ENCODE measurements around the gene RHOC.

RHOC gene

DNA sequence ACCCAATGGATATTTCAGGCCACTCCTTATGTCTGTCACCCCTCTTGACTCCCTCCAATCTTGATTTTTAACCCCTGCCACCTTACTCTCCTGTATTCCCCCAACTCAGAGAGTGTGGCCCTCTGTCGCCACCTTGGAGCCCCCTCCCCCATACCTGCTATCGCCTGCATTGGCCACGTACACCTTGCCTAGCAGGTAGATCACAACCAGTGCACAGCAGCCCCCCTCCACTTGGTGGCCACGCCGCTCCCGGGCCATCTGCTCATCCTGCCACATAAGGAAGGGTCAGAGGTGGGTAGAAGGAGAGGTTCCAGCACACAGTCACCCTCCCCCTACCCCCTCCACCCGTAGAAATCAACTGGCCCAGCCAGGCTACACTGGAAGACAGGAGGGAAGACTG, 5.3 kb upstream of the RHOC start:
- Histone ChIP-seq H4K5ac (ENCODE audit: low read length) (no peak overlapping the region), H3K36me3 (ENCODE audit: control insufficient read depth, insufficient read depth, low read length) (no peaks in the 10 kb centered on the region), H3K27ac (ENCODE audit: low read depth, low read length) (no peak overlapping the region), H3K9ac (ENCODE audit: low read length) (no peak overlapping the region), H3K27me3 (ENCODE audit: insufficient read depth, low read length, poor library complexity) (no peaks in the 10 kb centered on the region), H3K4ac (ENCODE audit: low read depth, low read length) (no peak overlapping the region), H3K4me2 (ENCODE audit: low read length) (no peak overlapping the region), H3K18ac (ENCODE audit: low read length) (no peak overlapping the region), H3K79me2 (ENCODE audit: control insufficient read depth, insufficient read depth, low read length) (no peaks in the 10 kb centered on the region), H2AK5ac (ENCODE audit: low read length) (no peak overlapping the region), H3K79me1 (ENCODE audit: low read length) (no peaks in the 10 kb centered on the region), H3K56ac (ENCODE audit: low read length) (no peak overlapping the region), H2BK5ac (ENCODE audit: low read length) (no peak overlapping the region), H3K23ac (ENCODE audit: low read length) (no peak overlapping the region), H4K8ac (ENCODE audit: low read depth, low read length) (no peak overlapping the region), H3K4me1 (ENCODE audit: control insufficient read depth, low read depth, low read length) (peaks cover 16% of the 10 kb centered on the region), H3K4me3 (ENCODE audit: low read length) (no peak overlapping the region), H2BK120ac (ENCODE audit: low read depth, low read length) (no peak overlapping the region), H2BK15ac (replicated peaks; ENCODE audit: low read depth) (no peak overlapping the region)
- no peak for DNase-seq
- no CpG with 5 or more reads among the region's 7 CpGs for WGBS (ENCODE audit: extremely low coverage, insufficient coverage, low lambda C conversion rate)

- Histone ChIP-seq H3K27me3 (ENCODE audit: insufficient read depth, low read length, poor library complexity) (no peaks in the 10 kb centered on the region), H3K18ac (ENCODE audit: low read length) (no peak overlapping the region), H2BK120ac (ENCODE audit: low read depth, low read length) (no peak overlapping the region), H2BK5ac (ENCODE audit: low read length) (no peak overlapping the region), H3K79me2 (ENCODE audit: control insufficient read depth, insufficient read depth, low read length) (no peaks in the 10 kb centered on the region), H4K5ac (ENCODE audit: low read length) (no peak overlapping the region), H3K4me3 (ENCODE audit: low read length) (no peak overlapping the region), H4K8ac (ENCODE audit: low read depth, low read length) (no peak overlapping the region), H3K23ac (ENCODE audit: low read length) (no peak overlapping the region), H3K79me1 (ENCODE audit: low read length) (no peaks in the 10 kb centered on the region), H3K4ac (ENCODE audit: low read depth, low read length) (no peak overlapping the region), H3K56ac (ENCODE audit: low read length) (peak overlapping the region; percentile 27), H3K4me1 (ENCODE audit: control insufficient read depth, low read depth, low read length) (peaks cover 16% of the 10 kb centered on the region), H3K27ac (ENCODE audit: low read depth, low read length) (no peak overlapping the region), H3K9ac (ENCODE audit: low read length) (no peak overlapping the region), H3K36me3 (ENCODE audit: control insufficient read depth, insufficient read depth, low read length) (no peaks in the 10 kb centered on the region), H2AK5ac (ENCODE audit: low read length) (no peak overlapping the region), H3K4me2 (ENCODE audit: low read length) (no peak overlapping the region), H2BK15ac (replicated peaks; ENCODE audit: low read depth) (no peak overlapping the region)
- no peak for DNase-seq
- WGBS (ENCODE audit: extremely low coverage, insufficient coverage, low lambda C conversion rate), result no CpG with 5 or more reads among the region's 11 CpGs
Measured at GRCh38 chr1:112711670-112712069, 4.7 kb upstream of the RHOC start.

DNA sequence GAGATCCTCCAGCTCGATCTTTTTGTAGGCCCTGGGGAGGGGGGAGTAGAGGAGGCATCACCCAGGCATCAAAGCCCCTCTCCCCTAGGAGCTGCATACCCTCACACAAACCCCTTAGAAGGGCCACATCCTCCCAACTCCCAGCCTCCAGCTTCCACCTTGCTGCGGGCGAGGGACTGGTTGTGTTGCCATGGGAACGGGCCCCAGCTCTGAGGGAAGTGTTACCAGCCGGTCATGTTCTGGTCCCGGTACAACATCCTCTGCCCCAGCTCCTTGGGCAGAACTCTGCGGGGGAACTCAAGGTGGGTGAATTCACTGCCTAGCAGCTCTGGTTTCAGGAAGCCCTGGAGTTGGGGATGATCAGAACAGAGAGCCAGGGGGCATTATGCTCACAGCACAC, 4.1 kb upstream of the RHOC start:
- Histone ChIP-seq H2BK5ac (ENCODE audit: low read length) (no peak overlapping the region), H2AK5ac (ENCODE audit: low read length) (no peak overlapping the region), H3K36me3 (ENCODE audit: control insufficient read depth, insufficient read depth, low read length) (no peaks in the 10 kb centered on the region), H3K56ac (ENCODE audit: low read length) (no peak overlapping the region), H3K4ac (ENCODE audit: low read depth, low read length) (no peak overlapping the region), H4K8ac (ENCODE audit: low read depth, low read length) (no peak overlapping the region), H3K79me2 (ENCODE audit: control insufficient read depth, insufficient read depth, low read length) (peaks cover 1% of the 10 kb centered on the region), H3K9ac (ENCODE audit: low read length) (no peak overlapping the region), H3K4me3 (ENCODE audit: low read length) (no peak overlapping the region), H3K79me1 (ENCODE audit: low read length) (no peaks in the 10 kb centered on the region), H3K27me3 (ENCODE audit: insufficient read depth, low read length, poor library complexity) (no peaks in the 10 kb centered on the region), H3K4me2 (ENCODE audit: low read length) (no peak overlapping the region), H2BK120ac (ENCODE audit: low read depth, low read length) (no peak overlapping the region), H3K27ac (ENCODE audit: low read depth, low read length) (no peak overlapping the region), H2BK15ac (replicated peaks; ENCODE audit: low read depth) (no peak overlapping the region), H3K4me1 (ENCODE audit: control insufficient read depth, low read depth, low read length) (peaks cover 13% of the 10 kb centered on the region), H4K5ac (ENCODE audit: low read length) (no peak overlapping the region), H3K23ac (ENCODE audit: low read length) (no peak overlapping the region), H3K18ac (ENCODE audit: low read length) (no peak overlapping the region)
- WGBS (ENCODE audit: extremely low coverage, insufficient coverage, low lambda C conversion rate), result no CpG with 5 or more reads among the region's 7 CpGs
- DNase-seq, result peak; percentile 63

- H3K27me3 ChIP-seq (ENCODE audit: insufficient read depth, low read length, poor library complexity), result no peaks in the 10 kb centered on the region
- H2BK120ac ChIP-seq (ENCODE audit: low read depth, low read length), result no peak overlapping the region
- H3K4me1 ChIP-seq (ENCODE audit: control insufficient read depth, low read depth, low read length), result peaks cover 16% of the 10 kb centered on the region
- H3K27ac ChIP-seq (ENCODE audit: low read depth, low read length), result no peak overlapping the region
- no peak overlapping the region for H4K5ac ChIP-seq (ENCODE audit: low read length)
- H3K79me1 ChIP-seq (ENCODE audit: low read length), result peaks cover 3% of the 10 kb centered on the region
- no peak overlapping the region for H2AK5ac ChIP-seq (ENCODE audit: low read length)
- peaks cover 6% of the 10 kb centered on the region for H3K79me2 ChIP-seq (ENCODE audit: control insufficient read depth, insufficient read depth, low read length)
- H3K4me3 ChIP-seq (ENCODE audit: low read length), result no peak overlapping the region
- H3K23ac ChIP-seq (ENCODE audit: low read length), result peak overlapping the region; percentile 66
- no CpG with 5 or more reads among the region's 3 CpGs for WGBS (ENCODE audit: extremely low coverage, insufficient coverage, low lambda C conversion rate)
- H3K36me3 ChIP-seq (ENCODE audit: control insufficient read depth, insufficient read depth, low read length), result no peaks in the 10 kb centered on the region
- H3K56ac ChIP-seq (ENCODE audit: low read length), result no peak overlapping the region
- no peak overlapping the region for H3K9ac ChIP-seq (ENCODE audit: low read length)
- no peak overlapping the region for H4K8ac ChIP-seq (ENCODE audit: low read depth, low read length)
- H3K18ac ChIP-seq (ENCODE audit: low read length), result no peak overlapping the region
- H3K4ac ChIP-seq (ENCODE audit: low read depth, low read length), result no peak overlapping the region
- no peak for DNase-seq
- no peak overlapping the region for H3K4me2 ChIP-seq (ENCODE audit: low read length)
- H2BK15ac ChIP-seq (replicated peaks; ENCODE audit: low read depth), result no peak overlapping the region
- H2BK5ac ChIP-seq (ENCODE audit: low read length), result no peak overlapping the region
Measured at GRCh38 chr1:112710586-112710985, 3.7 kb upstream of the RHOC start.

DNA sequence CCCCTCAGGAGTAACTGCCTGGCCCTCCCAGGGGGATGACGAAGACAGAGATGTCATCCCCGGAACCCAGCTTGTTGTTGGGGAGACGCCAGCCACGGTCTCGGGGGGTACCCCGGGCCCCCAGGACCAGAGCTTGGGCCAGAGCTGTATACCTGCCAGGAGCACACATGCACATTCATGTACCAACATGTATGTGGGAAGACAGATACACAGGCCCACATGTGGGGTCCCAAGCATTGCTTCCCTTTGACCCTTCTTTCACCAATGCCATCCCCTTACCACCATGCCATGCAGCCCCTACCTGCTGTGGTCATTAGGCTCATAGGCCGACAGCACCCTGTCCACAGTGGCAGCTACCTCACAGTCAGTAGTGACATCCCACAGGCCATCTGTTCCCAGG, 3.2 kb upstream of the RHOC start:
- Histone ChIP-seq H3K56ac (ENCODE audit: low read length) (no peak overlapping the region), H4K5ac (ENCODE audit: low read length) (no peak overlapping the region), H3K9ac (ENCODE audit: low read length) (no peak overlapping the region), H3K4me2 (ENCODE audit: low read length) (no peak overlapping the region), H3K4me1 (ENCODE audit: control insufficient read depth, low read depth, low read length) (peaks cover 20% of the 10 kb centered on the region), H2BK5ac (ENCODE audit: low read length) (no peak overlapping the region), H2BK120ac (ENCODE audit: low read depth, low read length) (no peak overlapping the region), H2BK15ac (replicated peaks; ENCODE audit: low read depth) (no peak overlapping the region), H4K8ac (ENCODE audit: low read depth, low read length) (no peak overlapping the region), H3K18ac (ENCODE audit: low read length) (no peak overlapping the region), H2AK5ac (ENCODE audit: low read length) (no peak overlapping the region), H3K27me3 (ENCODE audit: insufficient read depth, low read length, poor library complexity) (no peaks in the 10 kb centered on the region), H3K79me2 (ENCODE audit: control insufficient read depth, insufficient read depth, low read length) (peaks cover 7% of the 10 kb centered on the region), H3K4me3 (ENCODE audit: low read length) (no peak overlapping the region), H3K23ac (ENCODE audit: low read length) (peak overlapping the region; percentile 66), H3K79me1 (ENCODE audit: low read length) (peaks cover 4% of the 10 kb centered on the region), H3K36me3 (ENCODE audit: control insufficient read depth, insufficient read depth, low read length) (no peaks in the 10 kb centered on the region), H3K27ac (ENCODE audit: low read depth, low read length) (no peak overlapping the region), H3K4ac (ENCODE audit: low read depth, low read length) (no peak overlapping the region)
- no peak for DNase-seq
- no CpG with 5 or more reads among the region's 7 CpGs for WGBS (ENCODE audit: extremely low coverage, insufficient coverage, low lambda C conversion rate)

GRCh38 chr1:112708489-112708888, 1.6 kb upstream of the RHOC start:
- H2BK120ac ChIP-seq (ENCODE audit: low read depth, low read length), result no peak overlapping the region
- H3K27ac ChIP-seq (ENCODE audit: low read depth, low read length), result no peak overlapping the region
- DNase-seq, result no peak
- H3K23ac ChIP-seq (ENCODE audit: low read length), result no peak overlapping the region
- no peak overlapping the region for H3K4ac ChIP-seq (ENCODE audit: low read depth, low read length)
- no peak overlapping the region for H3K4me3 ChIP-seq (ENCODE audit: low read length)
- H4K8ac ChIP-seq (ENCODE audit: low read depth, low read length), result no peak overlapping the region
- no peak overlapping the region for H3K4me2 ChIP-seq (ENCODE audit: low read length)
- H4K5ac ChIP-seq (ENCODE audit: low read length), result no peak overlapping the region
- H3K36me3 ChIP-seq (ENCODE audit: control insufficient read depth, insufficient read depth, low read length), result no peaks in the 10 kb centered on the region
- no peak overlapping the region for H2BK15ac ChIP-seq (replicated peaks; ENCODE audit: low read depth)
- peaks cover 15% of the 10 kb centered on the region for H3K79me1 ChIP-seq (ENCODE audit: low read length)
- no peak overlapping the region for H3K56ac ChIP-seq (ENCODE audit: low read length)
- no peak overlapping the region for H3K9ac ChIP-seq (ENCODE audit: low read length)
- WGBS (ENCODE audit: extremely low coverage, insufficient coverage, low lambda C conversion rate), result no CpG with 5 or more reads among the region's 3 CpGs
- no peak overlapping the region for H3K18ac ChIP-seq (ENCODE audit: low read length)
- no peak overlapping the region for H2AK5ac ChIP-seq (ENCODE audit: low read length)
- H3K79me2 ChIP-seq (ENCODE audit: control insufficient read depth, insufficient read depth, low read length), result peaks cover 19% of the 10 kb centered on the region
- H3K4me1 ChIP-seq (ENCODE audit: control insufficient read depth, low read depth, low read length), result peaks cover 22% of the 10 kb centered on the region
- H3K27me3 ChIP-seq (ENCODE audit: insufficient read depth, low read length, poor library complexity), result no peaks in the 10 kb centered on the region
- H2BK5ac ChIP-seq (ENCODE audit: low read length), result no peak overlapping the region
